HepG2 (cell line): ENCODE data around the gene HABP4. TPM values are rescaled to one million over a fixed set of nuclear protein-coding genes. Genes with fewer than 3 reads are reported as not detected.

ENCODE experiments used
- ATAC-seq: fragments of 200-7000 bp; cut with Tn5 transposase; 3 replicates; pipeline ENCODE4 v1.9.1; 2020; ENCODE audit warnings: mild to moderate bottlenecking, moderate library complexity
- BruUV-seq: library from RNA; stranded (reverse); fragments of 400-500 nt; replicated peaks from 2 replicates; lab custom pipeline; 2021; lab: Mats Ljungman, UMichigan
- CTCF ChIA-PET: fragments of 300-600 bp; formaldehyde crosslinking; extraction: SDS; loops from one replicate; lab custom pipeline; 2021; ENCODE audit warnings: low total read pairs, inconsistent platforms, low intra/inter-chr PET ratio; lab: Yijun Ruan, JAX
- POLR2A ChIA-PET: fragments of 350-600 bp; sonication (Branson Sonifier 250); formaldehyde crosslinking; loops from one replicate; lab custom pipeline; 2020; ENCODE audit warnings: antibody characterized with exemption, inconsistent platforms; lab: Yijun Ruan, JAX
- DNase-seq: peaks from one replicate; pipeline ENCODE4 v3.0.0-alpha.2; 2015; ENCODE audit warnings: low spot score
- FAIRE-seq: peaks from 3 replicates; lab custom pipeline; 2011; peaks lifted over from hg19 to GRCh38; lab: Jason Lieb, UNC
- H2AFZ ChIP-seq: one replicate; pipeline ENCODE4 v1.6.1; 2011; ENCODE audit warnings: low read length, inconsistent platforms
- H3K27ac ChIP-seq: fragments of 300-600 bp; 3 replicates; pipeline ENCODE4 v1.8.0; 2011; ENCODE audit warnings: mixed run types, mild to moderate bottlenecking, mixed read lengths, low read length, inconsistent platforms; ENCODE audit not compliant: insufficient read depth; ENCODE audit errors: extremely low read length
- H3K27me3 ChIP-seq, 2 experiments: fragments of 200-600 bp in 1 of 2; 2 replicates in 1 of 2; 3 replicates in 1 of 2; pipeline versions ENCODE4 v1.6.0 to v1.8.0; 2011; ENCODE audit warnings: low read length in 2 of 2, mild to moderate bottlenecking in 2 of 2, moderate library complexity in 2 of 2, inconsistent platforms in 1 of 2; ENCODE audit not compliant: insufficient read depth in 2 of 2, control insufficient read depth in 1 of 2
- H3K36me3 ChIP-seq, 2 experiments: fragments of 200-600 bp in 1 of 2; replicated peaks in 1 of 2; 2 replicates in 1 of 2; 3 replicates in 1 of 2; pipeline versions ENCODE4 v1.5.1 to v1.8.0; 2011; ENCODE audit warnings: low read length in 2 of 2, inconsistent platforms in 1 of 2; ENCODE audit not compliant: insufficient read depth in 2 of 2, control insufficient read depth in 1 of 2
- H3K4me1 ChIP-seq: 2 replicates; pipeline ENCODE4 v1.5.1; 2012; ENCODE audit warnings: low read length, inconsistent platforms; ENCODE audit not compliant: insufficient read depth
- H3K4me2 ChIP-seq: 2 replicates; pipeline ENCODE4 v1.6.0; 2011; ENCODE audit warnings: low read depth, low read length, inconsistent platforms
- H3K4me3 ChIP-seq, 3 experiments: fragments of 200-600 bp in 1 of 3; sonication (generic), shearing (Covaris generic) in 1 of 3; replicated peaks in 1 of 3; 2 replicates each; pipeline ENCODE4 v1.5.1; 2011 to 2016; ENCODE audit warnings: low read length in 3 of 3, inconsistent platforms in 2 of 3, low read depth in 2 of 3, mild to moderate bottlenecking in 2 of 3, control low read depth in 1 of 3, mixed read lengths in 1 of 3; ENCODE audit not compliant: insufficient read depth in 1 of 3
- H3K79me2 ChIP-seq: one replicate; pipeline ENCODE4 v1.6.1; 2011; ENCODE audit warnings: low read length, inconsistent platforms; ENCODE audit not compliant: insufficient read depth
- H3K9ac ChIP-seq: 2 replicates; pipeline ENCODE4 v1.6.0; 2011; ENCODE audit warnings: mild to moderate bottlenecking, low read depth, low read length, inconsistent platforms; ENCODE audit not compliant: insufficient read depth
- H3K9me3 ChIP-seq: 2 replicates; pipeline ENCODE4 v1.5.1; 2012; ENCODE audit warnings: mild to moderate bottlenecking, low read length
- H4K20me1 ChIP-seq: 2 replicates; pipeline ENCODE4 v1.6.0; 2011; ENCODE audit warnings: inconsistent platforms, mild to moderate bottlenecking, low read length, moderate library complexity; ENCODE audit not compliant: insufficient read depth
- AGO1 ChIP-seq: fragments of 200-400 bp; formaldehyde crosslinking; IDR thresholded peaks from 2 replicates; pipeline ENCODE4 v1.6.1; 2017; ENCODE audit warnings: mild to moderate bottlenecking, low read depth, low read length, moderate library complexity; ENCODE audit not compliant: poor library complexity, severe bottlenecking
- FOSL2 ChIP-seq: sonication (generic); formaldehyde crosslinking; IDR thresholded peaks from 2 replicates; pipeline ENCODE4 v1.4.0; 2020; ENCODE audit warnings: missing genetic modification reagents
- KDM3A ChIP-seq: IDR thresholded peaks from 2 replicates; pipeline ENCODE4 v1.6.1; 2018; ENCODE audit warnings: low read depth, missing compliant biosample characterization
- MBNL3 ChIP-seq: fragments of 250-450 bp; sonication (Bioruptor Pico); conservative IDR thresholded peaks from 2 replicates; pipeline ENCODE4 v1.8.0; 2022; ENCODE audit warnings: mild to moderate bottlenecking, inconsistent platforms
- PAF1 ChIP-seq: IDR thresholded peaks from 2 replicates; pipeline ENCODE4 v1.6.1; 2016; ENCODE audit warnings: missing genetic modification reagents, missing compliant biosample characterization
- POGZ ChIP-seq: sonication (generic); formaldehyde crosslinking; IDR thresholded peaks from 2 replicates; pipeline ENCODE4 v1.4.0; 2020; ENCODE audit warnings: mild to moderate bottlenecking, missing genetic modification reagents
- RARG ChIP-seq: sonication (generic); formaldehyde crosslinking; IDR thresholded peaks from 2 replicates; pipeline ENCODE4 v1.4.0; 2020; ENCODE audit warnings: low read depth, mild to moderate bottlenecking, missing genetic modification reagents
- TEAD3 ChIP-seq: optimal IDR thresholded peaks from 2 replicates; pipeline ENCODE3; 2016; ENCODE audit warnings: borderline replicate concordance
- ZBTB46 ChIP-seq: sonication (generic); formaldehyde crosslinking; IDR thresholded peaks from 2 replicates; pipeline ENCODE4 v1.4.0; 2020; ENCODE audit warnings: mild to moderate bottlenecking, missing genetic modification reagents, borderline replicate concordance
- ZNF550 ChIP-seq: sonication (generic); formaldehyde crosslinking; IDR thresholded peaks from 2 replicates; pipeline ENCODE4 v1.4.0; 2020; ENCODE audit warnings: mild to moderate bottlenecking, missing genetic modification reagents, borderline replicate concordance
- ZSCAN29 ChIP-seq: sonication (generic); formaldehyde crosslinking; conservative IDR thresholded peaks from 2 replicates; pipeline ENCODE4 v1.4.0; 2020; ENCODE audit warnings: mild to moderate bottlenecking, missing genetic modification reagents
- ZSCAN5A ChIP-seq: sonication (generic); formaldehyde crosslinking; IDR thresholded peaks from 2 replicates; pipeline ENCODE4 v1.8.0; 2022; ENCODE audit warnings: mild to moderate bottlenecking, missing genetic modification reagents, borderline replicate concordance
- WGBS: methylation state at CpG from one replicate; pipeline ENCODE4 v1.1.6; 2017; ENCODE audit warnings: low lambda C conversion rate; 5-methylcytosine and 5-hydroxymethylcytosine counted together
- in situ Hi-C: cut with HindIII; loops from 2 replicates; pipeline ENCODE4 v1.10.0; 2017; ENCODE audit warnings: low pct_unique_long_range_greater_than_20kb; ENCODE audit not compliant: extremely low pct_ligation_motif_present
- intact Hi-C: fragments of 100-400 bp; cut with micrococcal nuclease; formaldehyde crosslinking; loops from one replicate; pipeline ENCODE4 v1.10.0; 2022; ENCODE audit not compliant: unreplicated experiment
- polyA plus RNA-seq, 8 experiments: library from polyadenylated mRNA; depleted of rRNA in 3 of 8; stranded (reverse) in 7 of 8; unstranded in 1 of 8; fragments of >200 nt; fragmentation: Illumina TruSeq in 4 of 8; extraction: Trizol in 4 of 8; gene quantifications; 2 replicates each; pipeline versions ENCODE4 v1.2.1 to v1.2.3, GENCODE V29; 2011 to 2016; ENCODE audit warnings: low read depth in 4 of 8, missing spikeins in 1 of 8, mixed read lengths in 1 of 8; ENCODE audit not compliant: insufficient read depth in 1 of 8
- total RNA-seq, 5 experiments: library from RNA; depleted of rRNA; stranded (reverse); fragments of >200 nt; fragmentation: Illumina TruSeq; extraction: Trizol; gene quantifications; 2 replicates each; pipeline ENCODE4 v1.2.3, GENCODE V29; 2016; ENCODE audit warnings: low read depth in 1 of 5
- TF ChIP-seq, protein P1 (sequence below): sonication (generic); formaldehyde crosslinking; IDR thresholded peaks from 2 replicates; pipeline ENCODE4 v1.4.0; 2020; ENCODE audit warnings: mild to moderate bottlenecking, missing genetic modification reagents

The HABP4 gene
- total and polyA plus RNA-seq, 2 of the 13 experiments (the other 11 are each of a cell fraction or from before 2014, with no cell fraction given) = 14.3 to 26.6 TPM

- in situ Hi-C loops (no loop called here), intact Hi-C loops (no loop called here)
- FAIRE-seq = no peak
- BruUV-seq = no TSS peak
- Histone ChIP-seq H3K4me3 (no peak overlapping the region), H3K27ac (no peak overlapping the region), H3K36me3 (peaks cover 0 to 48% of the 10 kb centered on the region in 2 experiments; a peak in 4 of 5 replicates), H2AFZ (no peak overlapping the region), H3K27me3 (no peaks in the 10 kb centered on the region), H3K79me2 (no peaks in the 10 kb centered on the region), H4K20me1 (no peaks in the 10 kb centered on the region), H3K9me3 (no peaks in the 10 kb centered on the region), H3K4me1 (peaks cover 14% of the 10 kb centered on the region), H3K9ac (no peak overlapping the region), H3K4me2 (no peak overlapping the region)
- DNase-seq = no peak
- POLR2A ChIA-PET = no interaction called here
- WGBS = 95% methylated on average over 2 of the region's 2 CpGs
- CTCF ChIA-PET = no interaction called here
- ATAC-seq = no peak
- no peak for TF ChIP-seq KDM3A (CRISPR knock-in tag)
- TF ChIP-seq, protein P1, sequence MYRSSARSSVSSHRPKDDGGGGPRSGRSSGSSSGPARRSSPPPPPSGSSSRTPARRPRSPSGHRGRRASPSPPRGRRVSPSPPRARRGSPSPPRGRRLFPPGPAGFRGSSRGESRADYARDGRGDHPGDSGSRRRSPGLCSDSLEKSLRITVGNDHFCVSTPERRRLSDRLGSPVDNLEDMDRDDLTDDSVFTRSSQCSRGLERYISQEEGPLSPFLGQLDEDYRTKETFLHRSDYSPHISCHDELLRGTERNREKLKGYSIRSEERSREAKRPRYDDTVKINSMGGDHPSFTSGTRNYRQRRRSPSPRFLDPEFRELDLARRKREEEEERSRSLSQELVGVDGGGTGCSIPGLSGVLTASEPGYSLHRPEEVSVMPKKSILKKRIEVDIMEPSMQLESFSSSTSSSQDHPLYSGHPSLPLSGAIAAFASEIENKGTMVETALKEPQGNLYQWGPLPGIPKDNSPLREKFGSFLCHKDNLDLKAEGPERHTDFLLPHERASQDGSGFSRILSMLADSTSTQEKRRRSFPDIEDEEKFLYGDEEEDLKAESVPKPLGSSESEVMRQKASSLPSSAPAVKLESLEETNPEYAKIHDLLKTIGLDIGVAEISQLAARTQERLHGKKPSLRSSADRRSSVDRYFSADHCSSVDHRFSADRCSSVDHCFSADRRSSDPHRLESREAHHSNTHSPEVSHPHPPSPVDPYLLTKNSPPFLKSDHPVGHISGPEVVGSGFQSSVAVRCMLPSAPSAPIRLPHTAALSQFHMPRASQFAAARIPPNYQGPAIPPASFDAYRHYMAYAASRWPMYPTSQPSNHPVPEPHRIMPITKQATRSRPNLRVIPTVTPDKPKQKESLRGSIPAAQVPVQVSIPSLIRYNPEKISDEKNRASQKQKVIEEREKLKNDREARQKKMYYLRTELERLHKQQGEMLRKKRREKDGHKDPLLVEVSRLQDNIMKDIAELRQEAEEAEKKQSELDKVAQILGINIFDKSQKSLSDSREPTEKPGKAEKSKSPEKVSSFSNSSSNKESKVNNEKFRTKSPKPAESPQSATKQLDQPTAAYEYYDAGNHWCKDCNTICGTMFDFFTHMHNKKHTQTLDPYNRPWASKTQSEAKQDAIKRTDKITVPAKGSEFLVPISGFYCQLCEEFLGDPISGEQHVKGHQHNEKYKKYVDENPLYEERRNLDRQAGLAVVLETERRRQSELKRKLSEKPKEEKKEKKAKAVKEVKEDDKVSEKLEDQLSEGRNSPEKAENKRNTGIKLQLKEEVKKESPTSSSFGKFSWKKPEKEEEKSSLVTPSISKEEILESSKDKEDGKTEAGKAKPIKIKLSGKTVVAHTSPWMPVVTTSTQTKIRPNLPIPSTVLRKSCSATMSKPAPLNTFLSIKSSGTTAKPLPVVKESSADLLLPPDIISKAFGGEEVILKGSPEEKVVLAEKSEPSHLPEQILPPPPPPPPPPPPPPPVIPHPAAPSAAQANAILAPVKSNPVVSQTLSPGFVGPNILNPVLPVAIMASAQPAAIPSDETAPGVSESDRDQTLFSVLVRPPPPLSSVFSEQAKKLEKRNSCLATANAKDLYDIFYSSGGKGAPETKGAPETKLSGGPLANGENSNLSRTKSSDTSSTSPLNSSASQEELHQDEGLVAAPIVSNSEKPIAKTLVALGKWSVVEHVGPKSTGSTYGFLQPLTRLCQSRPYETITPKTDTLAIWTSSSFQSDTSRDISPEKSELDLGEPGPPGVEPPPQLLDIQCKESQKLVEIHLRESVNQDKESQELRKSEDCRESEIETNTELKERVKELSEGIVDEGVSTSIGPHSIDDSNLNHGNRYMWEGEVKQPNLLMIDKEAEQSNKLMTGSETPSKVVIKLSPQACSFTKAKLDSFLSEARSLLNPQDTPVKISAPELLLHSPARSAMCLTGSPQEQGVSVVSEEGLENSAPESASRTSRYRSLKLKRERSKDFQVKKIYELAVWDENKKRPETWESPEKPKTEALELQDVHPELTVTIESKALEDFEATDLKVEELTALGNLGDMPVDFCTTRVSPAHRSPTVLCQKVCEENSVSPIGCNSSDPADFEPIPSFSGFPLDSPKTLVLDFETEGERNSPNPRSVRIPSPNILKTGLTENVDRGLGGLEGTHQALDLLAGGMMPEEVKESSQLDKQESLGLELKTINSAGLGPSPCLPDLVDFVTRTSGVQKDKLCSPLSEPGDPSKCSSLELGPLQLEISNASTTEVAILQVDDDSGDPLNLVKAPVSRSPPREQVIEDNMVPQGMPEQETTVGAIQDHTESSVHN = no peak
- TF ChIP-seq ZSCAN5A (CRISPR knock-in tag) = no peak
- TF ChIP-seq POGZ (CRISPR knock-in tag) = no peak
- TF ChIP-seq AGO1 = no peak
- TF ChIP-seq TEAD3 = no peak
- no peak for TF ChIP-seq ZSCAN29 (CRISPR knock-in tag)
- TF ChIP-seq ZBTB46 (CRISPR knock-in tag) = no peak
- TF ChIP-seq RARG (CRISPR knock-in tag) = no peak
- no peak for TF ChIP-seq MBNL3 (CRISPR knock-in tag)
- no peak for TF ChIP-seq PAF1 (CRISPR knock-in tag)
- TF ChIP-seq ZNF550 (CRISPR knock-in tag) = no peak
- no peak for TF ChIP-seq FOSL2
These were observed 69.8 kb downstream of the HABP4 start for GRCh38 chr9:96519787-96520186.
